Measurements from ENCODE around the gene BAIAP2. TPM values are rescaled to one million over a fixed set of nuclear protein-coding genes. Genes with fewer than 3 reads are reported as not detected.

The BAIAP2 gene
- total and polyA plus RNA-seq, 2 donors (not counting 3 experiments of a cell fraction or from before 2014, with no cell fraction given) = 12.3 to 18.6 TPM

- dilution Hi-C loops (cut with MboI; ENCODE audit: extremely low pct_ligation_motif_present, low sequenced_read_pairs) (no loop called here), intact Hi-C loops (cut with micrococcal nuclease) (no loop called here)
- H3K4me2 ChIP-seq (ENCODE audit: insufficient read depth, low read length) = no peak overlapping the region
- H3K9me1 ChIP-seq (replicated peaks; ENCODE audit: control insufficient read depth, extremely low read depth, insufficient read depth, low read length) = no peaks in the 10 kb centered on the region
- peaks cover 3% of the 10 kb centered on the region for H3K4me1 ChIP-seq (ENCODE audit: control insufficient read depth, extremely low read depth, insufficient read depth, low read length)
- H3K79me2 ChIP-seq (ENCODE audit: control insufficient read depth, insufficient read depth, low read length) = no peaks in the 10 kb centered on the region
- no peaks in the 10 kb centered on the region for H4K20me1 ChIP-seq (replicated peaks; ENCODE audit: control insufficient read depth, extremely low read depth, insufficient read depth, low read length)
- DNase-seq (ENCODE audit: low read depth, low spot score) (no peak), FAIRE-seq (no peak)
- ChIA-PET POLR2A (no interaction called here), CTCF (interaction anchor here (0.8 to 1.1 kb wide), 2 partner anchors 19 to 22 kb away, joined by 3 read pairs; no protein-coding TSS in a partner anchor)
- no peak overlapping the region for H3K27ac ChIP-seq (ENCODE audit: insufficient read depth, low read depth, low read length)
- H3K9me3 ChIP-seq (replicated peaks; ENCODE audit: control insufficient read depth, insufficient read depth, low read length) = no peaks in the 10 kb centered on the region
- peaks cover 22 to 34% of the 10 kb centered on the region in 2 experiments for H3K27me3 ChIP-seq (ENCODE audit: control insufficient read depth in 2 of 2, insufficient read depth in 2 of 2, low read length in 2 of 2)
- H3K4me3 ChIP-seq (replicated peaks in 1 of 3; ENCODE audit: insufficient read depth in 1 of 3, low read depth in 1 of 3, low read length in 3 of 3) = no peak overlapping the region
- no peak overlapping the region for H2AFZ ChIP-seq (ENCODE audit: low read depth, low read length)
- TF ChIP-seq, protein P1, sequence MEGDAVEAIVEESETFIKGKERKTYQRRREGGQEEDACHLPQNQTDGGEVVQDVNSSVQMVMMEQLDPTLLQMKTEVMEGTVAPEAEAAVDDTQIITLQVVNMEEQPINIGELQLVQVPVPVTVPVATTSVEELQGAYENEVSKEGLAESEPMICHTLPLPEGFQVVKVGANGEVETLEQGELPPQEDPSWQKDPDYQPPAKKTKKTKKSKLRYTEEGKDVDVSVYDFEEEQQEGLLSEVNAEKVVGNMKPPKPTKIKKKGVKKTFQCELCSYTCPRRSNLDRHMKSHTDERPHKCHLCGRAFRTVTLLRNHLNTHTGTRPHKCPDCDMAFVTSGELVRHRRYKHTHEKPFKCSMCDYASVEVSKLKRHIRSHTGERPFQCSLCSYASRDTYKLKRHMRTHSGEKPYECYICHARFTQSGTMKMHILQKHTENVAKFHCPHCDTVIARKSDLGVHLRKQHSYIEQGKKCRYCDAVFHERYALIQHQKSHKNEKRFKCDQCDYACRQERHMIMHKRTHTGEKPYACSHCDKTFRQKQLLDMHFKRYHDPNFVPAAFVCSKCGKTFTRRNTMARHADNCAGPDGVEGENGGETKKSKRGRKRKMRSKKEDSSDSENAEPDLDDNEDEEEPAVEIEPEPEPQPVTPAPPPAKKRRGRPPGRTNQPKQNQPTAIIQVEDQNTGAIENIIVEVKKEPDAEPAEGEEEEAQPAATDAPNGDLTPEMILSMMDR (IDR thresholded peaks at IDR 0.05; ENCODE audit: extremely low read depth in 1 of 2, insufficient read depth in 1 of 2, low read depth in 1 of 2, low read length in 2 of 2) = no peak
- TF ChIP-seq JUN (IDR thresholded peaks at IDR 0.05; ENCODE audit: borderline replicate concordance, insufficient read depth, insufficient read length, low read depth) (no peak), FOS (IDR thresholded peaks at IDR 0.05; ENCODE audit: borderline replicate concordance, insufficient read depth, low read length) (no peak), POLR2AphosphoS5 (IDR thresholded peaks at IDR 0.05; ENCODE audit: insufficient read depth, low read depth, low read length) (no peak), EZH2 (IDR thresholded peaks at IDR 0.05; ENCODE audit: borderline replicate concordance, low read depth, low read length, severe bottlenecking) (no peak), GATA2 (IDR thresholded peaks at IDR 0.05; ENCODE audit: insufficient read depth, insufficient read length, low read depth, low read length) (no peak), MYC (IDR thresholded peaks at IDR 0.05; ENCODE audit: low read depth, low read length) (no peak), POLR2A (IDR thresholded peaks at IDR 0.05; ENCODE audit: low read depth, low read length) (no peak)
- TF ChIP-seq, protein P2, sequence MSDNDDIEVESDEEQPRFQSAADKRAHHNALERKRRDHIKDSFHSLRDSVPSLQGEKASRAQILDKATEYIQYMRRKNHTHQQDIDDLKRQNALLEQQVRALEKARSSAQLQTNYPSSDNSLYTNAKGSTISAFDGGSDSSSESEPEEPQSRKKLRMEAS (IDR thresholded peaks at IDR 0.05; ENCODE audit: insufficient read depth, insufficient read length) = no peak
- BruUV-seq (replicated peaks) = no TSS peak
- H3K36me3 ChIP-seq (ENCODE audit: control insufficient read depth in 2 of 2, extremely low read depth in 1 of 2, insufficient read depth in 2 of 2, low read length in 2 of 2) = no peaks in the 10 kb centered on the region
- H3K9ac ChIP-seq (replicated peaks; ENCODE audit: extremely low read depth, insufficient read depth, low read length) = no peak overlapping the region
These were observed 28.1 kb upstream of the BAIAP2 start for GRCh38 chr17:81006891-81007290.

All from endothelial cell of umbilical vein (primary cell).